ENCODE measurements around the gene ADCY2. TPM values are rescaled to one million over a fixed set of nuclear protein-coding genes. Genes with fewer than 3 reads are reported as not detected.

The ADCY2 gene
- total RNA-seq, 4 donors from 2014 or later, result 0.34 to 2.7 (median 1.5) TPM

GRCh38 chr5:7363067-7363677 lies 32.8 kb upstream of the ADCY2 start:
- Histone ChIP-seq H3K27me3 (no peaks in the 10 kb centered on the region), H3K4me3 (replicated peaks in 1 of 3) (no peak overlapping the region), H3K27ac (no peak overlapping the region), H3K9me3 (no peaks in the 10 kb centered on the region), H3K4me1 (no peaks in the 10 kb centered on the region), H3K36me3 (no peaks in the 10 kb centered on the region)
- intact Hi-C loops (cut with DNase I), result no loop called here
- 67 to 74% methylated on average over 2 of the region's 2 CpGs for WGBS, 2 donors
- DNase-seq, result no peak
- TF ChIP-seq POLR2A (IDR thresholded peaks at IDR 0.05) (no peak), CTCF (IDR thresholded peaks at IDR 0.05) (no peak)

GRCh38 chr5:7364226-7364875 lies 31.6 kb upstream of the ADCY2 start:
- no peak for DNase-seq
- TF ChIP-seq POLR2A (IDR thresholded peaks at IDR 0.05) (no peak), CTCF (IDR thresholded peaks at IDR 0.05) (no peak)
- Histone ChIP-seq H3K4me3 (replicated peaks in 1 of 3) (no peak overlapping the region), H3K27me3 (no peaks in the 10 kb centered on the region), H3K27ac (no peak overlapping the region), H3K4me1 (no peaks in the 10 kb centered on the region), H3K36me3 (no peaks in the 10 kb centered on the region), H3K9me3 (no peaks in the 10 kb centered on the region)
- intact Hi-C loops (cut with DNase I), result no loop called here
- WGBS, 2 donors, result 66 to 71% methylated on average over 3 of the region's 3 CpGs

GRCh38 chr5:7367780-7368179 lies 28.2 kb upstream of the ADCY2 start:
- no peak for DNase-seq
- TF ChIP-seq CTCF (IDR thresholded peaks at IDR 0.05) (no peak), POLR2A (IDR thresholded peaks at IDR 0.05) (no peak)
- Histone ChIP-seq H3K4me1 (no peaks in the 10 kb centered on the region), H3K27ac (no peak overlapping the region), H3K27me3 (no peaks in the 10 kb centered on the region), H3K36me3 (no peaks in the 10 kb centered on the region), H3K4me3 (replicated peaks in 1 of 3) (no peak overlapping the region), H3K9me3 (no peaks in the 10 kb centered on the region)
- intact Hi-C loops (cut with DNase I), result no loop called here
- 65 to 74% methylated on average over 4 of the region's 4 CpGs for WGBS, 2 donors

GRCh38 chr5:7372399-7372798 lies 23.5 kb upstream of the ADCY2 start:
- DNase-seq, result no peak
- 78% methylated on average over 1 of the region's 1 CpG; no CpG with 5 or more reads in 1 of the 2 donors for WGBS, 2 donors
- TF ChIP-seq CTCF (IDR thresholded peaks at IDR 0.05) (no peak), POLR2A (IDR thresholded peaks at IDR 0.05) (no peak)
- H3K27ac ChIP-seq, result no peak overlapping the region
- no peaks in the 10 kb centered on the region for H3K36me3 ChIP-seq
- H3K9me3 ChIP-seq, result no peaks in the 10 kb centered on the region
- no peaks in the 10 kb centered on the region for H3K27me3 ChIP-seq
- H3K4me1 ChIP-seq, result no peaks in the 10 kb centered on the region
- no peak overlapping the region for H3K4me3 ChIP-seq (replicated peaks in 1 of 3)
- intact Hi-C loops (cut with DNase I), result no loop called here

- H3K27ac ChIP-seq, result no peak overlapping the region
- H3K4me1 ChIP-seq, result no peaks in the 10 kb centered on the region
- 63 to 66% methylated on average over 4 of the region's 4 CpGs for WGBS, 2 donors
- H3K36me3 ChIP-seq, result no peaks in the 10 kb centered on the region
- no peak for DNase-seq
- no peaks in the 10 kb centered on the region for H3K27me3 ChIP-seq
- H3K9me3 ChIP-seq, result no peaks in the 10 kb centered on the region
- H3K4me3 ChIP-seq (replicated peaks in 1 of 3), result no peak overlapping the region
- TF ChIP-seq POLR2A (IDR thresholded peaks at IDR 0.05), result no peak
- no peak for TF ChIP-seq CTCF (IDR thresholded peaks at IDR 0.05)
- intact Hi-C loops (cut with DNase I), result no loop called here
Measured at GRCh38 chr5:7374186-7374585, 21.8 kb upstream of the ADCY2 start.
